Measurements from ENCODE around the gene OSBPL8.

OSBPL8 gene, protein sequence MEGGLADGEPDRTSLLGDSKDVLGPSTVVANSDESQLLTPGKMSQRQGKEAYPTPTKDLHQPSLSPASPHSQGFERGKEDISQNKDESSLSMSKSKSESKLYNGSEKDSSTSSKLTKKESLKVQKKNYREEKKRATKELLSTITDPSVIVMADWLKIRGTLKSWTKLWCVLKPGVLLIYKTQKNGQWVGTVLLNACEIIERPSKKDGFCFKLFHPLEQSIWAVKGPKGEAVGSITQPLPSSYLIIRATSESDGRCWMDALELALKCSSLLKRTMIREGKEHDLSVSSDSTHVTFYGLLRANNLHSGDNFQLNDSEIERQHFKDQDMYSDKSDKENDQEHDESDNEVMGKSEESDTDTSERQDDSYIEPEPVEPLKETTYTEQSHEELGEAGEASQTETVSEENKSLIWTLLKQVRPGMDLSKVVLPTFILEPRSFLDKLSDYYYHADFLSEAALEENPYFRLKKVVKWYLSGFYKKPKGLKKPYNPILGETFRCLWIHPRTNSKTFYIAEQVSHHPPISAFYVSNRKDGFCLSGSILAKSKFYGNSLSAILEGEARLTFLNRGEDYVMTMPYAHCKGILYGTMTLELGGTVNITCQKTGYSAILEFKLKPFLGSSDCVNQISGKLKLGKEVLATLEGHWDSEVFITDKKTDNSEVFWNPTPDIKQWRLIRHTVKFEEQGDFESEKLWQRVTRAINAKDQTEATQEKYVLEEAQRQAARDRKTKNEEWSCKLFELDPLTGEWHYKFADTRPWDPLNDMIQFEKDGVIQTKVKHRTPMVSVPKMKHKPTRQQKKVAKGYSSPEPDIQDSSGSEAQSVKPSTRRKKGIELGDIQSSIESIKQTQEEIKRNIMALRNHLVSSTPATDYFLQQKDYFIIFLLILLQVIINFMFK

DNA sequence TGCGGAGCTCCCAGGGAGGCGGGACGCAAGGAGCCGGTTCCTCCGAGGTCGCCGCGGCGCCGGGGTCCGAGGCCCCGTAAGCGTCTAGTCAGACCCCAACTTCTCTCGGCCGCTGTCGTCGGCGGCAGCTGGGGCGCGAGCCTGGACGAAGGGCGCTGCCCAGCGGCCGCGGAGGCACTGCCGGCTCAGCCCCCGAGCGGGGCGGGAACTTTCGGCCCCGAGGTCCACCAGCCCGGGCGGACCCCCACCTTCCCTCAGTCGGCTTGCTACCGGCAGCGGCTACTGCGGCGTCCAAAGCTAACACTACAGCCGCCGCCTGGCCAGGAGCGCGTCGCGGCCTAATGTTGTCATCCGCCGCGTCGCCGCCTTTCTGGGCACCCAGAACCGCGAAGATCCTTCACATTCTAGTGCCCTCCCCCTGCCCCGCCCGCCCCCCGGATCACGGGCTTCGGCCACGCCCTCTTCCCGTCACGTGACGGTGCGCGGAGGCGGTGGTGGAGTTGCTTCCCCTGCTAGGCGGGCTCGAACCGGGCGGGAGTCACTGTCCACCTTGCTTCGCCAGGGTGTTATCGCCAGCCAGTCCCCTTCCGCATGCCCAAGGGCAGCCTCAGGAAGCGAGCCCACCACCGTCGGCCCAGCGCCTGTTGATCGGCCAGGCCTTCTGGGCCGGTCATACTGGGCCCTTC, at the start of gene OSBPL8:
TSS of gene OSBPL8 (minus strand) at position 372 of the 686 bp plus-strand sequence. CDS start 72,220 bp downstream, outside the sequence.
- peak; percentile 50 for DNase-seq (ENCODE audit: low read depth)

DNA sequence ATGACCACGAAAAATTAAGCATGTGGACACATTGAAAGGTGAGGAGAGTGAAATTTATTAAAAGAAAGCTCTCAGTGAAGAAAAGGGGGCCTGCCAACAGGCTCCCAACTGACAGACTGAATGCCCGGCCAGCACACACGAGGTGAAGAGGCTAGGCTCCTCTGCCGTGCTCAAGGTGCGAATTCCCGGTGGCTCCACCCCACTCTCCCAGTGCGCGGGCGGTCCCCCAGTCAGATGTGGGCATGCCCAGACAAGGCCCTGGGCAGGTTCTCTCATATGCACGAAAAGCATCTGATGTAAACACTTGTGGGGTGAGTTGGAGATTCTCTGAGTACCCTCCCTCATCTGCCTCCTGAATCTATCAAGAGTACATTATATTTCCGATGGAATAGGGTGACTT, 48.5 kb upstream of the OSBPL8 start:
- no peak for DNase-seq (ENCODE audit: low read depth)

DNA sequence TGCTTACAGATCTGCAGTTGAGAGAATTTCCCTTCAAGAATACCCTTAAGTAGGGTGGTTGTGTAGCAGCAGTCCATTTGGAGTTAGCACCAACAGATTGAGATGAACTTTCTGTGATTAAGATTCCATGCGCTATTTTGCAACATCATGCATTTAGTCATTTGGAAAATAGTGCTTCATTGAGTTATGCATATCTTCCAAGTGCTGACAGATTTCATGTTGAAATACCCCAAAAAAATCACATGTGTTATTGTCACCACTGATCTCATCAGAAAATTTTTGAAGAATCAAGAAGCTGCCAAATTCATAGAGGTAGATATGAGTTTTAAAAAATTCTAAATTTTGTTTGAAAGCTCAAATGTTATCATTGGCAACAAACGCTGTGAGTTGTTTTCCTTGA, 35.5 kb upstream of the OSBPL8 start:
- DNase-seq (ENCODE audit: low read depth) = no peak

DNA sequence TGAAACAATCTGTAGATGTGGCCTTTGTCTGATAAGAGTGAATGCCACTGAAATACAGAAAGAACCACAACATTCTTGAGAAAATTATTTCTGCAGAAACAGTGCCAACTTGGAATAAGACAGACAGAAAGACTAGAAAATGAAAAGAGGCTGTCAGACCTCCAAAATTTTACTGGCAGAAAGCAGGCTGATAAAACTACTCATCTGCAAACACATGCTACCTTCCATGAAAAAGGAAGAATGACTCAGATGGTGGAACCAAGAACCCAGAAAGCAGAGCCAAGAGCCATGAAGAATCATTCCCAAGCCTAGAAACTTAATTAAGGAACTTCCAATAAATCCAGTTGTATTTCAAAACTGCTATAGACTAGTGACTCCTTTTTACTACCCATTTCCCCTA, 31.9 kb upstream of the OSBPL8 start:
- no peak for DNase-seq (ENCODE audit: low read depth)

DNA sequence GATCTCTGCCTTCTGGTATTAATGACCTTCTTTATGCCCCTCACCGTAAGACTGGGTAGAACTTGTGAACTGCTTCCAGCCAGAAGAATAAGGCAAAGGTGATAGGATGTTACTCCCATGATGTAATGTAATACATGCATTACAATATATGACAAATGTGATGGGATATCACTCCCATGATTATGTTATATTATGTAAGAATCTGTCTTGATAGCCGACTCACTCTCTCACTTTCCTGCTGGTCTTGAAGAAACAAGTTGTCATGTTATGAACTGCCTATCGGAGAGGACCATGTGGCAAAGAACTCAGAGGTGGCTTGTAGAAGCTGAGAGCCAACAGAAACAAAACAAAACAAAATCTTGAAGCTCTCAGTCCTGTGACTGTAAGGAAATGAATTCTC, 30.6 kb upstream of the OSBPL8 start:
- DNase-seq (ENCODE audit: low read depth) = no peak

DNA sequence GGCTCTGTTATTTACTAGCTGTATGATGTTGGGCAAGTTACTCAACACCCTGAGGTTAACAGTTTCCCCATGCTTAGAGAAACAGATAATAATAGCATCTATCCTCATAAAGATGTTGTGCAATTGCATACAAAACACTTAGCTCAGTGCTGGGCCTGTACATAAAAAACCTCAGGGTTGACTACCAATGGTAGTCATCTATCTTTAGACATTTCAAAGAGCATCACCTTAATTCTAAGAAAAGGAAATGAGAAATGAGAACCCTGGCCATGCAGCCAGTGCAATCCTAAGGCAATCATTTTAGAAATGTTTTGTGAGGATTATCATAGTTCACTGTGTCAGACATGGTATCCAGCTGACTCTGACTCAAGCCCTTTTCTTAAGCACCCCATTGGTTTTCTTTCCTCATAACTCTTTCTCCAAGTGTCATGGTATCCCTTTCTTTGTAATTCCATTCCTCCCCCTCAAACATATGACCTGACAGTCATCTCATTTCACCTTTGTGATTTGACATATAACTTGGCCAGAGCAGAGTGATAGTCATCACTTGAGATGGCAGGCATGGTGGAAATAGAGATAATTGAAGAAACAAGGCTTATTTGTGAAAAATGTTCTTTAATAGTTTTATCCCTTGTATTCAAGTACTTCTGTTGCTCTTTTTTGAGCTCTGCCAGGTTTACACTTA, 29.5 kb upstream of the OSBPL8 start:
- DNase-seq (ENCODE audit: low read depth) = peak; percentile 45

DNA sequence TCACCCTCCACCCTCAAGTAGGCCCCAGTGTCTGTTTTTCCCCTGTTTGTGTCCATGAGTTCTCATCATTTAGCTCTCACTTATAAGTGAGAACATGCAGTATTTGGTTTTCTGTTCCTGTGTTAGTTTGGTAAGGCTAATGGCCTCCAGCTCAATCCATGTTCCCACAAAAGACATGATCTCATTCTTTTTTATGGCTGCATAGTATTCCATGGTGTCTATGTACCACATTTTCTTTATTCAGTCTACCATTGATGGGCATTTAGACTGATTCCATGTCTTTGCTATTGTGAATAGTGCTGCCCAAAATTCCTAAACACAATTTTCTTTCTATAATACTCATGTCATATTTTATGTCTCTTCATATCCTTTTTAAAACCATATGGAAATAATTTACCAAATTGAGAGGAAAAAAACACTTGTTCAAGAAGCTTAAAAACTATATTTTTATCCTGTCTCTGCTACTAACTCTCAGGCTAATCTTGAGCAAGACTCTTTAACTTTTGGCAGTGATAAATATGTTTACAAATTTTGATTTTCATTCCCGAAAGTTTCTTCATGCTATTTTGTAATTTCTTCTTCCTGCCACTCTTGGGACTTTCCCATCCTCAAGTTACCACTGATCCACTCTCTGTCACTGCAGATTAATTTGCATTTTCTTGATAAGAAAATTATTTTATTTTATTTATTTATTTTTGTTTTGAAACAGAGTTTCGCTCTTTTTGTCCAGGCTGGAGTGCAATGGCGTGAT, 28.0 kb upstream of the OSBPL8 start:
- DNase-seq (ENCODE audit: low read depth) = no peak

DNA sequence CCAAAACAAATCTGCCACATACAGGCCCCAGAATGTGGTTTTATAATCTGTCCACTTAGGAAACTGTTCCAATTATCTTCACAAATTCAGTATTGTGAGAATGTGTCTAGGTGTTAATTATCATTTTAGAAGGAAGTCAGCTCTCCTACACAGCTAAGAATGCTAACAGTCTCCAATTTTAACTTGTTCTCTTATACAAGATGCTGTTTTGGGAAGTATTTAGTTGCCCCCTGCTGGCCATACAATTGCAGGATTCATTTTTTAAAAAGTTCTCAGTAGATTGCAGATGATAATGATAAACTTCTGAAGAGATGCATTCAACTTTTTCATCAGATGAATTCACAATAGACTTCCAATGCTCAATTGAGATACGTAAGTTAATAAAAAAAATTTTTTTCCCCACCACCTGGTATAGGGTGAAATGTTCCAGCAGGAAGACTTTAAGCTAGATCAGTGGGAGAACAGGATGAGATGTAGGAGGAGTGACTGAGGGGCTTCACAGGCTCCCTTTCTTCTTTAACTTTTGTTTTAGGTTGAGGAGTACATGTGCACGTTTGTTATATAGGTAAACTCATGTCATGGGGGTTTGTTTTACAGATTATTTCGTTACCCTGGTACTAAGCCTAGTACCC, 27.3 kb upstream of the OSBPL8 start:
- DNase-seq (ENCODE audit: low read depth) = peak; percentile 40

DNA sequence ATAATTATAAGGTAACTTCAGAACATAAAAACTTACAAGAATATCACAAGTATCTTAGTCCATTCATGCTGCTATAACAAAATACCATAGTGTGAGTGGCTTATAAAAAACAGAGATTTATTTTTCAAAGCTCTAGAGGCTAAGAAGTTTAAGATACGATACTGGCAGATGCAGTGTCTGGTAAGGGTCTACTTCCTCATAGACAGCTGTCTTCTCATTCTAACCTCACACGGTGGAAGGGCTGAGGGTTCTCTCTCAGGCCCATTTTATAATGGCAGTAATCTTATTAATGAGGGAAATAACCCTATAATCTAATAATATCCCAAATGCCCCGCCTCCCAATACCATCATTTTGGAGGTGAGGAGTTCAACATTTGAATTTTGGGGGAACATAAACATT, 23.7 kb upstream of the OSBPL8 start:
- no peak for DNase-seq (ENCODE audit: low read depth)

DNA sequence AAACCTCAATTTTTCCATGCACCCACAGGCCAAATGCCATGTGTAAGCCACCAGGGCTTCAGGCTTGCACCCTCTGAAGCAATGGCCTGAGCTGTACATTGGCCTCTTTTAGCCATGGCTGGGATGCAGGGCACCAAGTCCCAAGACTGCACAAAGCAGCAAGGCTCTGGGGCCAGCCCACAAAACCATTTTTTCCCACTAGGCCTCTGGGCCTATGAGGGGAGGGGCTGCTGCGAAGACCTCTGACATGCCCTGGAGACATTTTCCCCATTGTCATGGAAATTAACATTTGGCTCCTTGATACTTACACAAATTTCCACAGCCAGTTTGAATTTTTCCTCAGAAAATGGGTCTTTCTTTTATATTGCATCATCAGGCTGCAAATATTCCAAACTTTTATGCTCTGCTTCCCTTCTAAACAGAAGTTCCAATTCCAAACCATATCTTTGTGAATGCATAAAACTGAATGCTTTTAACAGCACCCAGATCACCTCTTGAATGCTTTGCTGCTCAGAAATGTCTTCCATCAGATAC, 14.3 kb upstream of the OSBPL8 start:
- no peak for DNase-seq (ENCODE audit: low read depth)

DNA sequence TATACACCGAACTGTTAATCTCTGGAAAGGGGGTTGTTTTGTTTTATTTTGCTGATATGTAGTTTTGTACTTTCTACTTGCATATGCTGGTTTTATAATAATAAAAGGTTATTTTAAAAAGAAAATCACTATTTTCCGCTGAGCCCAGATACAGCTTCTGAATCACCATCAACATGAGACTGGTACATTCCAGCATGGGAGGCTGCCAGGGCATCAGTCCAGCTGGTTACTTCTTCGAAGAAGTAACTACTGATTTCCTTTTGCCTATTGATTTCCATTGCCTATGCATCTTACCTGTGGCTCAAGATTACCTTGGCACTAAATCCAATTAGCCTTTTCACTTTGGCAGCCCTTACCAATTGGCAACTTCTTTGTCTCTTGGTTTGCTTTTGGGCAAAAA, 11.7 kb upstream of the OSBPL8 start:
- no peak for DNase-seq (ENCODE audit: low read depth)

DNA sequence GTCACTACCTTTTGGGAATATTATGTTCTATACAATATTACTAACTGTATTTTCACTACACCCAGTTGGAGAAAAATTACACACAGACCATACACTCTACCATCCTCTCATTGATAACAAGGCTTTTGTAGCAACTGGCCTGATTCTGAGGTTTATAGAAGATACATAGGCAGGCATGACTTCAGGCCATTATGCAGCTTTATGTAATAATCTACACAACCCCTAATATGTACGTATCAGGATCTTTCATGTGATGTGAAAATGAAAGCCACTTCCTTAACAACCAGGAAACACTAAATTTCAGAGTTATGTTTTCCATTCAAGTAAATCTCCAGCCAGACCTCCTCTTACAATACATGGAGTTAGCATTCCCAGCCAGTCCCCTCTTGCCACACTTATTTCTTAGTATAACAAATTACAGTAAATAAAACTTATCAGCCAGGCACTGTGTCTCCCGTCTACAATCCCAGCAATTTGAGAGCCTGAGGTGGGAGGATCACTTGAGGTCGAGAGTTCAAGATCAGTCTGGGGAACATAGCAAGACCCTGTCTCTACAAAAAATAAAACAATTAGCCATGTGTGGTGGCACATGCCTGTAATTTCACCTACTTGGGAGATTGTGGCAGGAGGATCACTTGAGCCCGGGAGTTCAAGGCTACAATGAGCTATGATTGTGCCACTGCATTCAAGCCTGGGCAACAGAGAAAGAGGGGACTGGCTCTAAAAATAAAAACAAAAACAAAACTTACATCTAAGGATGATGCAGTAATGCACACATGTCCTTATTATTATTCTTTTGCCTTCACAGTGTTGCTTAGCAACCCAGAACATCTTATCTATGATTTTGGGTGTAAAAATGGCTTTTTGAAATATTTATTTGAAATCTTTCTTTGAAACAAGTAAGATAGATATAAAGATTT, 10.4 kb upstream of the OSBPL8 start:
- DNase-seq (ENCODE audit: low read depth) = no peak

DNA sequence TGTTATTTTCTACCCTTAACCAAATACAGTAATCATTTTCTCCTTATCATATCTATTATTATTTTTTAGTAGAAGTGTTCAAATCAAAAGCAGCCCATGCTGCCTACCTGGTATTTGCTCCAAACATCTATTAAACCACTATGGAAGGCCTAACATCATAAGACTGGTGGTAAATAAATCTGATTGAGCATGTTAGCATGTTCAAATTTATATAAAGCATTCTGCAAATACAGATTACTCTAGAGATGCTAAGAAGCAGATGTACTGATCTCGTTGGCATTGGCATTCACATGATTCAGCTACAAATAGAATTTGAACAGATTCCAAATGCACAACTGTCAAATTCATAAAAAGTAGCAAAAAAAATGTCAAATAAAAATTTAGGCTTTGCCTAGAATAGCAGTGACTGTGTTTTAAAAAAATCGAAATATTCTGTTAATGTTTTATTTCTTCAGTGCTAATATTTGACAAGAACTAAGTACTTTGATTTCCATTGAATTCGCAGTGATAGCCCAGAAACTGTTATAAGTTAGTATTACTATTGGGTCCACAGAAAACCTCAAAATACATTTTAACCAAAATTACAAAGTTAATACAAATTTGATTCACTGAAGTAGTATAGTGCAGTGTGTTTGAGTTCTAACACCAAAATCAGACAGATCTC, 9.4 kb upstream of the OSBPL8 start:
- no peak for DNase-seq (ENCODE audit: low read depth)

DNA sequence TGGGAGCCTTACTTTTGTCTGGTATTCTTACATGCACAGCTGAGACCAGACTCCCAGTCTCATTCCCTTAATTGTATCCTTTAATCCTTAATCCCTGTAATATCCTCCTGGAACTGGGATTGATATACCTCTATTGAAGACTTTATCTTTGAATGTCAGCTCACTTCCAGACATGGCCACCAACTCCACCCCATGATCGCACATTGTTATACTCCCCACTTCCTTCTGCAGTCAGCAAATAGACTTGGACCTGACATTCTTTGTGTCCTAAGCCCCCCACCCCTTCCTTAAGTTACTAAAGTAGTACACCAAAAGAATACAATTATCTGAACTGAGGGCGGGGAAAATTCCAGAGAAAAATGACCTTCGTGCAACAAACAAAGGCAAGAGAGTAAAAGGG, 8.6 kb upstream of the OSBPL8 start:
- no peak for DNase-seq (ENCODE audit: low read depth)

DNA sequence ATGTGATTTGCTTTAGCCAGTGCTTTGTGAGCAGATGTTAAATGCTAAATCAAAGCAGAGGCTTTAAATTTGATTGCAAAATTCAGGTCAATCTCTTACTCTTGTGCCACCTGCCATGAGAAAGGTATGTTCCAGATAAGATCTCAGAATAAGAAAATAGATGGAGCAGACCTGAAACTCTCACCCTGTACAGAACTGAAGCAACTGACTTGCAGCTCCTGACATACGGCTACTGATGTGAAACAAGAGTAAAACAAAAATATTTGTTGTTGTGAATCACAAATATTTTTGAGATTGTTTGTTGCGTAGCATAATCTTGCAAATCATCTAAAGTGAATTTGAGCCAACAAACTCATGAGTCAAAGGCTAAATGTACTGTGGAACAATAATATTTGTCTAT, 3.5 kb upstream of the OSBPL8 start:
- DNase-seq (ENCODE audit: low read depth) = no peak

DNA sequence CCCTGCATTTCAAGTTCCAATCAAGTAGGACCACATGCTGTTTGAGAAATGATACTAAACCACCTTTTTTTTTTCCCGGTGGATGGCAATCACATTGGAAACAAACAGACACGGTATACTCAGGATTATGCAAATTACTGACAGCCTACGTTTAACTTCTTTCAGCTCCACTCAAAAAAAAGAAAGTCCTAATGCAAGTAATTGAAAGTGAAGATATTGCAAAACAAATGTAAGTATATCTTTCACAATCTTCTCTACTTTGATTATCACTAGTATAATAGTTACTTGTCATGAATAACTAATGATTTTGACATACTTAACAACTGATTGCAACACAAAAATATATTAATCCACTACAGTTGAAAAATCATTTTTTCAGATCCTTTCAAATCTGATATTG, 2.6 kb upstream of the OSBPL8 start:
- DNase-seq (ENCODE audit: low read depth) = no peak

DNA sequence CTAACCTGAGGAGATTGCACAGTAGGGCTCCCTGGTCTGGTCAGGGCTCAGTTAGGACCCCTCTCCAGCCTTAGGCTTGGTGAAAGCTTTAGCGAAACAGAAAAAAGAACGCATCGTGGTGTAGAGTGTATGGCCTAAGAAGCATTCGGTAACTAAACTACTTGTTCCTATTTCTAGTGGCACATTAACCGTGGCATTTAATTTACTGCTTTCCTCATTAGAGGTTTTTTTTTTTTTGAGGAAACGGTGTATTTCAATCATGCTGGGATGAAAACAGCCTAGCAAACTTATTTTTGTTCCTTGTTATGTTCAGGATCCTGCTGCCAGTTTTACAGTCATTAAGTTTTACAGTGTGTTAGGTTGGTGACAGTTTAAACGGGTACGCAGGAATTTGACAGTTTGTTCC, 518 bp upstream of the OSBPL8 start:
- DNase-seq (ENCODE audit: low read depth) = no peak

DNA sequence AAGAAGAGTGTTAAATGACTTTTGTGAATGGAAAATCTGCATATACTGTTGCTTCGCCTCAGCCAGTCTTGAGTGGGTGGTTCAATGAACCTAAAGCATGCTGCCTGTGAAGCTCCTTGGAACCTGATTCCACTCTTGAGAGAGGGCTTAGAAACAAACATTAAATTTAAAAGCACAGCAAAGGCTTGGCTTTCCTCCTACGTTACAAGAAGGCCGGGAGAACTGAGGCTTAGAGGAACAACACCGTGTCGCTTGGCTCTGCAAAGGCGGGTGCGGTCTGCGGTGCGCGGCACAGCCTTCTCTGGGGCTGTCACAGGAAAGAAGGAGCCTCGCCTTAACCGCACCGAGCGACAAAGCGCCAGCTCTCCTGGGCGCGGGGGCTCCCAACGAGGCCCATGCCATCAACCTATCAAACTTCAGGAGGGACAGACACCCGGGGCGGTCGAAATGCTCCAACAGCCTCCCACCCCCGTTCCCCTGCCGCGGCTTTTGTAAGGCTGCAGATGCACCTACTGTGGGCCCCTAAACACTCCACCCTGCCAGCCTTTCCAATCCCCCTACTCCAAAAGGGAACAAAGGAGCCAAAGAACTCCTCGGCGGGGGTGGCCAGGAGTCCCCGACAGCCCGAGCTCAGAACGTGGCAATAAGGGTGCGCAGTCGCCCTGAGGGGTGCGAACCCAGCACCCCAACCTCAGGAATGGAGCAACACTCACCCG, 729 bp downstream of the OSBPL8 start:
- DNase-seq (ENCODE audit: low read depth) = no peak

All from non-pigmented ciliary epithelial cell (primary cell).